Stimulated activated naive CD8-positive, alpha-beta T cell treated with anti-CD3 and anti-CD28 coated beads, Interleukin-15, Interleukin-2, amounts not matched to agents 100 ng/mL and 50 ng/mL, for 24 hours (primary cell): ENCODE measurements around the gene KIAA1958.

Experiments
- H3K27ac Mint-ChIP-seq: one replicate; pipeline ENCODE4 v1.8.0; 2021; ENCODE audit warnings: mild to moderate bottlenecking, mixed read lengths
- H3K27me3 Mint-ChIP-seq: one replicate; pipeline ENCODE4 v1.8.0; 2021; ENCODE audit warnings: mixed read lengths
- H3K36me3 Mint-ChIP-seq: one replicate; pipeline ENCODE4 v1.8.0; 2021; ENCODE audit warnings: low read depth, mixed read lengths
- H3K4me1 Mint-ChIP-seq: one replicate; pipeline ENCODE4 v1.8.0; 2021; ENCODE audit warnings: low read depth, mixed read lengths
- H3K4me3 Mint-ChIP-seq: one replicate; pipeline ENCODE4 v1.8.0; 2021; ENCODE audit warnings: mild to moderate bottlenecking, mixed read lengths
- H3K9me3 Mint-ChIP-seq: one replicate; pipeline ENCODE4 v1.8.0; 2021; ENCODE audit warnings: mixed read lengths

The KIAA1958 gene

GRCh38 chr9:112615584-112616266 is 129.1 kb downstream of the KIAA1958 start:
- H3K27ac Mint-ChIP-seq, result no peak overlapping the region
- H3K36me3 Mint-ChIP-seq, result peaks cover 5% of the 10 kb centered on the region
- no peaks in the 10 kb centered on the region for H3K4me1 Mint-ChIP-seq
- H3K9me3 Mint-ChIP-seq, result no peaks in the 10 kb centered on the region
- H3K27me3 Mint-ChIP-seq, result no peaks in the 10 kb centered on the region
- no peak overlapping the region for H3K4me3 Mint-ChIP-seq

GRCh38 chr9:112617371-112617770 is 130.7 kb downstream of the KIAA1958 start:
- Mint-ChIP-seq H3K4me1 (no peaks in the 10 kb centered on the region), H3K9me3 (no peaks in the 10 kb centered on the region), H3K4me3 (no peak overlapping the region), H3K27ac (no peak overlapping the region), H3K36me3 (peaks cover 9% of the 10 kb centered on the region), H3K27me3 (no peaks in the 10 kb centered on the region)

GRCh38 chr9:112618385-112619009 is 131.9 kb downstream of the KIAA1958 start:
- Mint-ChIP-seq H3K27ac (no peak overlapping the region), H3K4me3 (no peak overlapping the region), H3K27me3 (no peaks in the 10 kb centered on the region), H3K36me3 (peaks cover 9% of the 10 kb centered on the region), H3K9me3 (no peaks in the 10 kb centered on the region), H3K4me1 (no peaks in the 10 kb centered on the region)

GRCh38 chr9:112620388-112620787 is 133.8 kb downstream of the KIAA1958 start:
- no peak overlapping the region for H3K4me3 Mint-ChIP-seq
- H3K36me3 Mint-ChIP-seq, result peaks cover 9% of the 10 kb centered on the region
- no peaks in the 10 kb centered on the region for H3K27me3 Mint-ChIP-seq
- H3K27ac Mint-ChIP-seq, result no peak overlapping the region
- H3K9me3 Mint-ChIP-seq, result no peaks in the 10 kb centered on the region
- no peaks in the 10 kb centered on the region for H3K4me1 Mint-ChIP-seq

GRCh38 chr9:112621018-112621655 is 134.5 kb downstream of the KIAA1958 start:
- Mint-ChIP-seq H3K4me3 (no peak overlapping the region), H3K27me3 (no peaks in the 10 kb centered on the region), H3K4me1 (no peaks in the 10 kb centered on the region), H3K36me3 (peaks cover 9% of the 10 kb centered on the region), H3K27ac (no peak overlapping the region), H3K9me3 (no peaks in the 10 kb centered on the region)

GRCh38 chr9:112623198-112623597 is 136.6 kb downstream of the KIAA1958 start:
- H3K36me3 Mint-ChIP-seq, result peaks cover 4% of the 10 kb centered on the region
- H3K27me3 Mint-ChIP-seq, result no peaks in the 10 kb centered on the region
- no peak overlapping the region for H3K4me3 Mint-ChIP-seq
- H3K4me1 Mint-ChIP-seq, result no peaks in the 10 kb centered on the region
- H3K27ac Mint-ChIP-seq, result no peak overlapping the region
- H3K9me3 Mint-ChIP-seq, result no peaks in the 10 kb centered on the region

- H3K9me3 Mint-ChIP-seq, result no peaks in the 10 kb centered on the region
- H3K36me3 Mint-ChIP-seq, result peaks cover 4% of the 10 kb centered on the region
- H3K27me3 Mint-ChIP-seq, result no peaks in the 10 kb centered on the region
- no peaks in the 10 kb centered on the region for H3K4me1 Mint-ChIP-seq
- H3K27ac Mint-ChIP-seq, result no peak overlapping the region
- H3K4me3 Mint-ChIP-seq, result no peak overlapping the region
Observed at GRCh38 chr9:112624711-112625707, 138.4 kb downstream of the KIAA1958 start.

- no peaks in the 10 kb centered on the region for H3K36me3 Mint-ChIP-seq
- no peaks in the 10 kb centered on the region for H3K9me3 Mint-ChIP-seq
- H3K4me1 Mint-ChIP-seq, result no peaks in the 10 kb centered on the region
- H3K4me3 Mint-ChIP-seq, result no peak overlapping the region
- H3K27me3 Mint-ChIP-seq, result no peaks in the 10 kb centered on the region
- H3K27ac Mint-ChIP-seq, result no peak overlapping the region
Observed at GRCh38 chr9:112629671-112630485, 143.3 kb downstream of the KIAA1958 start.

- no peaks in the 10 kb centered on the region for H3K36me3 Mint-ChIP-seq
- H3K9me3 Mint-ChIP-seq, result no peaks in the 10 kb centered on the region
- H3K27ac Mint-ChIP-seq, result no peak overlapping the region
- H3K27me3 Mint-ChIP-seq, result no peaks in the 10 kb centered on the region
- H3K4me3 Mint-ChIP-seq, result no peak overlapping the region
- no peaks in the 10 kb centered on the region for H3K4me1 Mint-ChIP-seq
Observed at GRCh38 chr9:112631313-112632070, 144.9 kb downstream of the KIAA1958 start.

- H3K4me3 Mint-ChIP-seq, result no peak overlapping the region
- peaks cover 26% of the 10 kb centered on the region for H3K9me3 Mint-ChIP-seq
- H3K27ac Mint-ChIP-seq, result no peak overlapping the region
- H3K4me1 Mint-ChIP-seq, result no peaks in the 10 kb centered on the region
- no peaks in the 10 kb centered on the region for H3K27me3 Mint-ChIP-seq
- peaks cover 22% of the 10 kb centered on the region for H3K36me3 Mint-ChIP-seq
Observed at GRCh38 chr9:112640311-112640710, 153.7 kb downstream of the KIAA1958 start.

GRCh38 chr9:112642126-112642525 is 155.5 kb downstream of the KIAA1958 start:
- Mint-ChIP-seq H3K4me1 (no peaks in the 10 kb centered on the region), H3K27me3 (no peaks in the 10 kb centered on the region), H3K36me3 (peaks cover 37% of the 10 kb centered on the region), H3K4me3 (no peak overlapping the region), H3K9me3 (peaks cover 34% of the 10 kb centered on the region), H3K27ac (no peak overlapping the region)

GRCh38 chr9:112647596-112647995 is 161.0 kb downstream of the KIAA1958 start:
- Mint-ChIP-seq H3K27me3 (no peaks in the 10 kb centered on the region), H3K36me3 (peaks cover 38% of the 10 kb centered on the region), H3K27ac (no peak overlapping the region), H3K9me3 (peaks cover 38% of the 10 kb centered on the region), H3K4me3 (no peak overlapping the region), H3K4me1 (no peaks in the 10 kb centered on the region)

GRCh38 chr9:112648624-112649023 is 162.0 kb downstream of the KIAA1958 start:
- H3K36me3 Mint-ChIP-seq, result peaks cover 35% of the 10 kb centered on the region
- no peaks in the 10 kb centered on the region for H3K4me1 Mint-ChIP-seq
- peaks cover 35% of the 10 kb centered on the region for H3K9me3 Mint-ChIP-seq
- H3K27ac Mint-ChIP-seq, result no peak overlapping the region
- no peak overlapping the region for H3K4me3 Mint-ChIP-seq
- no peaks in the 10 kb centered on the region for H3K27me3 Mint-ChIP-seq
